Activated CD4-positive, alpha-beta memory T cell treated with anti-CD3 and anti-CD28 coated beads, Interleukin-2, amount 10 ng/mL, durations not matched to agents 7 days and 5 days (primary cell): ENCODE data around the gene CFAP91. TPM values are rescaled to one million over a fixed set of nuclear protein-coding genes. Genes with fewer than 3 reads are reported as not detected.

ENCODE experiments used
- CTCF ChIA-PET: fragments of 350-600 bp; sonication (Branson Sonifier 250); formaldehyde crosslinking; loops from one replicate; lab custom pipeline; 2021; ENCODE audit warnings: antibody characterized with exemption, inconsistent platforms; lab: Charles Lee
- POLR2A ChIA-PET: fragments of 350-600 bp; sonication (Branson Sonifier 250); formaldehyde crosslinking; loops from one replicate; lab custom pipeline; 2021; ENCODE audit warnings: antibody characterized with exemption; lab: Charles Lee
- DNase-seq: peaks from one replicate; pipeline ENCODE4 v3.0.0-alpha.2; 2020
- H3K27ac Mint-ChIP-seq: one replicate; pipeline ENCODE4 v1.8.0; 2021; ENCODE audit warnings: mild to moderate bottlenecking, mixed read lengths
- H3K27me3 Mint-ChIP-seq: one replicate; pipeline ENCODE4 v1.8.0; 2021; ENCODE audit warnings: mixed read lengths
- H3K36me3 Mint-ChIP-seq: one replicate; pipeline ENCODE4 v1.8.0; 2021; ENCODE audit warnings: low read depth, mixed read lengths
- H3K4me1 Mint-ChIP-seq: one replicate; pipeline ENCODE4 v1.8.0; 2021; ENCODE audit warnings: mixed read lengths
- H3K4me3 Mint-ChIP-seq: one replicate; pipeline ENCODE4 v1.8.0; 2021; ENCODE audit warnings: mild to moderate bottlenecking, mixed read lengths
- H3K9me3 Mint-ChIP-seq: one replicate; pipeline ENCODE4 v1.8.0; 2021; ENCODE audit warnings: mixed read lengths
- total RNA-seq, 2 experiments: library from RNA; stranded (reverse); gene quantifications; one replicate each; pipeline ENCODE4 v1.2.3, GENCODE V29; 2021

CFAP91 gene
- not detected for total RNA-seq

DNA sequence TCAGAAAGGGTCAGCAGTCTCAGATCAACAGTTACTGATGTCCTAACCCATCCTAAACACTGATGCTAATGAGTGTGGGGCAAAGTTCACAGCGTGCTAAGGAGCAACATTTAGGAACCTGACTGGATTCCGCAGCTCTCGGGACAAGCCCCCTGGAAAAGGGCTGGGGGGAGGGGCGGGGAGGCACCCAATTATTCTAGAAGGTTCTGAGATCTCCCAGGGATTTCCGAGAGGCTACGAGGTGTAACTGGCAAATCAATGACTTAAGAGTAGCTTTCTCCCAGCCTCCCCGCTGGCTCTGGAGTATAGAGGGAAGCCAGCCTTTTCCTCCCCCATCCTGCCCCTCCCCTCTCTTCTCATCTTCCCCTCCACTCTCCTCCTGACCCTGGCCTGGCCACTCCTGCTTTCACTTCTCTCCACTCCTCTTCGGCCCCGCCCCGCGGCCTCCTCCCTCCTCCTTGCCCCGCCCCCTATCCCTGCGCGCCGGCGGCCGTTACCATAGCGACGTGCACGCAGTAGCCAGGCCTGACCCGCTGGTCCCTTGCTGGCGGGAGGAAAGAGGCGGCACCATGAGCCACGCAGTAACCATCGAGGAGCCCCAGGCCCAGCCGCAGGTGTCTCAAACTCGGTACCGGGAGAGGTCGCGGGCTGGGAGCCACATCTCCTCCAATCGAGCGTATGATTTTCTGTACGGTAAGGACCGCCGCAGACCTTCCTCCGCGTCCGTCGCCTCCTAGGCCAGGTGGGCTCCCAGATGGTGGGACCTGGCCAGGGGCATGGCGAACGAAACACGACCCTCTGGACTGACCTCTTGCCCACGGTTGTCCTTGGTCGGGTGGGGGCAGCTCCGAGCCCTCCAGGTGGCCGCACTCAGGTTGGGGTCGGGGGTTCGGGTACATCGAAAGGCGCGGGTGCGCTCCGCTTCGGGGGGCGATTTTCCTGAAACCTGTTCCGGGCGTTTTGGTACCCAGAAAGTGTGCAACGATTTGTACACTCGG, at the start of gene CFAP91:
Gene CFAP91 (plus strand): TSS at position 493 of the 998 bp plus-strand sequence. CDS start 77 bp downstream, at position 570.
- POLR2A ChIA-PET, result no interaction called here
- peak; percentile 87 for DNase-seq
- Mint-ChIP-seq H3K9me3 (peaks cover 4% of the 10 kb centered on the region), H3K4me1 (peaks cover 37% of the 10 kb centered on the region), H3K27me3 (peaks cover 16% of the 10 kb centered on the region), H3K27ac (no peak within 1 kb of the TSS), H3K36me3 (peaks cover 6% of the 10 kb centered on the region), H3K4me3 (peak within 1 kb of the TSS; percentile 66)
- CTCF ChIA-PET, result no interaction called here

DNA sequence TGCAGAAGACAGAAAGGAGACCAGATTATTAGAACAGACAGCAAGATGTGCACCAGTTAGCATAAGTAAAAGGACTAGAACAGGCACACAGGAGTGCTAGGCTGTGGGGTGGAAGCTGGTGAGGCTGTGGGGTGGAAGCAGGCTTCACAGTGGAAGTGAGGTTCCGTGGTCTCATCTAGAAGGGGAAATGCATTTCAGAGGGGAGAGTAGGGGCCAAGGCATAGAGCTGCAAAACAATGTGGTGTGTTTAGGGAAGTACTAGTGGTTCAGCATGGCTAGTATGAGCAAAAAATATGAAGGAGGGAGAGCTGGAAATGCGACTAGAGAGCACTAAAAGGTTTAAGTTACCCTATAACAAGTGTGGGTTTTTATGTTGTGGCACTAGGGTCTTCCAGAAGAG, 48.9 kb upstream of the CFAP91 start:
- Mint-ChIP-seq H3K36me3 (peaks cover 7% of the 10 kb centered on the region), H3K9me3 (no peaks in the 10 kb centered on the region), H3K4me3 (no peak overlapping the region), H3K27ac (no peak overlapping the region), H3K4me1 (peaks cover 14% of the 10 kb centered on the region), H3K27me3 (no peaks in the 10 kb centered on the region)
- CTCF ChIA-PET, result no interaction called here
- POLR2A ChIA-PET, result interaction anchor here (0.8 kb wide), 1 partner anchor 10 kb away, joined by 3 read pairs; no protein-coding TSS in a partner anchor
- no peak for DNase-seq

DNA sequence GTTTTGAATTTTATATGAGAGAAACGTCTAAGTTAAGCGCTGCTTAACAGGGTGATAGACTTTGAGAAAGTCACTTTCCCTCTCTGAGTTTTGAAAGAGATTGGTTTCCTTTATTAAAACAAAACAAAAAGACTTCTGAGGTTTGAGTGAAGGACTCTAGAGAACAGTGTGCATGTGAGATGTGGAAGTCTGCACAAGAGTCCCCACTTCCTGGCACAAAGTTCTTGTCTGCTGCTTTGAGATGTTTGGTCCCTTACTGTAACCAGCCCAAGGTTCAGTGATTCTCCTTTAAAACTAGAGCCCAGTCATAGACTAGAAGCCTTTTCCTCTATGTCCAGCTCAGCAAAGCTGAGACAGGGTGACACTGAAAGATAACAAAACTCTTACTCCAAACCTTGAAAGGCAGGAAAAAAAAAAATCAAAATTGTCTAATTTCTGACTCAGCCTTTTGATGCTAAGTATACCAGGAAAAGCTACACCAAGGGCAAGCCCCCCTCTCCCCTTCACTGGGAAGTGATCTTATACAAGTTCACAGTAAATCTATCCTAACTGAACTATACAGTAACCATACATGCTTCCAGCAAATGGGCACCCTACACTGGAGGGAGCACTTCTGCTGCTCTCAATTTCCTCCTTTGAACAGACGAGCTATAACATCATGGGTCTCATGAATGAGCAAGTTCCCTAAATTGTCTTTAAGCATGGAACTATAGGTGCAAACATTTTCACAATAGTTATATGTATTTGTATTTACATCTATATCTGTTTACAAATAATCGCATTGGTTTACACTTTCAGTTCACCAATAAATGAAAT, 44.7 kb upstream of the CFAP91 start:
- peaks cover 12% of the 10 kb centered on the region for H3K4me1 Mint-ChIP-seq
- H3K27me3 Mint-ChIP-seq, result no peaks in the 10 kb centered on the region
- H3K27ac Mint-ChIP-seq, result no peak overlapping the region
- peaks cover 7% of the 10 kb centered on the region for H3K36me3 Mint-ChIP-seq
- ChIA-PET CTCF (interaction anchor here (0.7 to 1.7 kb wide), 3 partner anchors 17 to 417 kb away, joined by 3 to 4 read pairs (median 3); no protein-coding TSS in a partner anchor), POLR2A (interaction anchor here (0.8 kb wide), 1 partner anchor 160 kb away, joined by 3 read pairs; the partner anchor contains the start of gene TIMMDC1)
- H3K4me3 Mint-ChIP-seq, result no peak overlapping the region
- H3K9me3 Mint-ChIP-seq, result no peaks in the 10 kb centered on the region
- no peak for DNase-seq

DNA sequence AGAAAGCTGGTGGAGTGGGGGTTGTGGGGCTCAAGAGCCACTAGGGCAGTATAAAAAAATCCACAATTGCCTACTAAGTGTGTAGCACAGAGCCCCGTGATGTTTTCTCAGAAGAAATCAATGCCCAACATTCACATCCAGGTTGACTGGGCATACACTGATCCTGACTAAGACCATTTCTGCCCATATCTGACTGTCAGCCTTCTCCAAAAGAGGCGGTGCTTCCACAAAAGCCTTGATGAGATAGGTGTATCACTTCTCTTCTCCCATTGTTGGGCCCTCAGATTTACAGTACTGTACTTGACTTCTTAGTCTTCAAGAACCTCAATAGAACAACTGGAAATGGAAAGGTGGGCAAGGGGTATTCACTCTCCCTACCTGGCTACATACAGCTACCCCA, 43.8 kb upstream of the CFAP91 start:
- Mint-ChIP-seq H3K27ac (no peak overlapping the region), H3K36me3 (peaks cover 5% of the 10 kb centered on the region), H3K27me3 (no peaks in the 10 kb centered on the region), H3K4me3 (no peak overlapping the region), H3K9me3 (no peaks in the 10 kb centered on the region), H3K4me1 (peaks cover 12% of the 10 kb centered on the region)
- DNase-seq, result no peak
- ChIA-PET CTCF (interaction anchor here (1.7 kb wide), 1 partner anchor 60 kb away, joined by 4 read pairs; no protein-coding TSS in a partner anchor), POLR2A (interaction anchor here (0.8 kb wide), 1 partner anchor 160 kb away, joined by 3 read pairs; the partner anchor contains the start of gene TIMMDC1)

DNA sequence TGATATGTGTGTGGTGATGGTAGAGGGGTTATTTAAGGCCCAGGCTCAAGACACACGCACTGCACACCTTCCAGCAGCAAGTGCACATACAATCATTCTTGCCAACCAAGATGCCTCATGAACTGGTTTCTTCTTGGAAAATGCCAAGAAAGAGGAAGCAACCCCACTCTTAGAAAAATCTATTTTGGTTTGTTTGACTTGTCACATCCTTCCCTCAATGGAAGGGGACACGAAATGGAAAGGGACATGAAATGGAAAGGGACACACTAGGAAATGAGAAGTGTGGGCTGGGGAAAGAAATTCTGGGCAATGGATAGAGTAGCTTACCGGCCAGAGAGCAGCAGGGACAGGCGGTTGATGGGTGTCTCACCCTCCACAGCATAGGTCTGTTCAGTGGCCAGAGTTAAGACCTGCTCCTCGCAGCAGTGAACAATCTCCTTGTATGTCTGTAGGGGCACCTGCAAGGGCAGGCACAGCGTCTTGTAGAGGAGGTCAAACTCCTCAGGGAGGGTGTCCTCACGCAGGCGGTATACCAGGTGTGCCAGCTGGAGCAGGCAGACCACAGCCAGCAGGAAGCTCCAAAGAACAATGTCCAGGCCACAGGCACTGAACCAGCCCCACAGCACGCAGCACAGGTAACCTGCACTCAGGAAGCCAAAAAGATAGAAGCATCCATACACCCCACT, 43.1 kb upstream of the CFAP91 start:
- Mint-ChIP-seq H3K4me1 (peaks cover 15% of the 10 kb centered on the region), H3K9me3 (no peaks in the 10 kb centered on the region), H3K27ac (no peak overlapping the region), H3K4me3 (no peak overlapping the region), H3K36me3 (peaks cover 4% of the 10 kb centered on the region), H3K27me3 (no peaks in the 10 kb centered on the region)
- ChIA-PET POLR2A (interaction anchor here (1.7 kb wide), 1 partner anchor 17 kb away, joined by 4 read pairs; no protein-coding TSS in a partner anchor), CTCF (no interaction called here)
- no peak for DNase-seq

DNA sequence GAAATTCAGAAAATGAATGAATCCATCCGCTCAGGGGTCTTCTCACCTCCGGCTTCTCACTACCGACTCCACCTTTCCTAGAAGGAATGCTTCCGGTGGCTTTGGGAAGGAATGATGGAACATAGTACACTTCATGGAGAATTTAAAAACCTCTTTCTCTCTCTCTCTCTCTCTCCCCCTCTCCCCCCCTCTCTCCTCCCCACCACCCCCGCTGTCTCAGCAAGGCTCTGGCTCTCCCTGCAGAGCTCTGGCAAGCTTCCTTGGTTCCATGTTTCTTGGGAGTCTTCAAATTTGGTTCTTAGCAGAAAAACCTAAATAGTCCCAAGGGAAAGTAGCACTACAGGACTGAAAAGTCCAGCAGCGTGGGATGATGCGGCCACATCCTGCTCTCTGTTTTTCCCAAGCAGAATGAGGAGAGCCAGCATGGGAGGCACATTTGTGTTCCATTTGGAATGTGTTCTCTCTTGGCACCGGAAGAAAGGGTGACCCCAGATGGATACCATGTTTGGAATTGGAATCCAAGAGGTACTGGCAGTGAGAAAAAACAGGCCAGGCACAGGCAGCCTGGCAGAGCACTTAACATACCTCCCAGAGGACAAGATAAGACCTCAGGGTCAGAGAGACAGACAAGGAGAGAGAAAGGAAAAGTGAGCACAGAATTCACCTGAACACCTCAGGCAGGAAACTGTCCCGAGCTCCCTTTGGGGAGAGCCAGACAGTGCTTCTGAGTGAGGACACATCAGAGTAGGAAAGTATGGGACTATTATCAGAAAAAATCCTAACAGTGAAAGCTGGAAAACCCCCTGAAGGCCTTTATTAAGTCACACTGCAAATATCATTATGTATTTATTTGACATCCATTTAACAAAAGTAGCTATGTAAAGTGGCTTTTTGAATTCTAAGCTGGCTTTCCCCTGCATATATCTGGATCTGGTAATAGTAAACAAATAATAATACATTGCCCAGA, 42.1 kb upstream of the CFAP91 start, which contains the start of gene POPDC2:
Gene POPDC2 (minus strand): TSS at position 116 of the 967 bp plus-strand sequence. CDS start 166 bp downstream, outside the sequence.
- CTCF ChIA-PET, result interaction anchor here (0.6 to 2.1 kb wide), 2 partner anchors 60 to 260 kb away, joined by 4 to 5 read pairs; no protein-coding TSS in a partner anchor
- H3K27ac Mint-ChIP-seq, result no peak within 1 kb of the TSS

DNA sequence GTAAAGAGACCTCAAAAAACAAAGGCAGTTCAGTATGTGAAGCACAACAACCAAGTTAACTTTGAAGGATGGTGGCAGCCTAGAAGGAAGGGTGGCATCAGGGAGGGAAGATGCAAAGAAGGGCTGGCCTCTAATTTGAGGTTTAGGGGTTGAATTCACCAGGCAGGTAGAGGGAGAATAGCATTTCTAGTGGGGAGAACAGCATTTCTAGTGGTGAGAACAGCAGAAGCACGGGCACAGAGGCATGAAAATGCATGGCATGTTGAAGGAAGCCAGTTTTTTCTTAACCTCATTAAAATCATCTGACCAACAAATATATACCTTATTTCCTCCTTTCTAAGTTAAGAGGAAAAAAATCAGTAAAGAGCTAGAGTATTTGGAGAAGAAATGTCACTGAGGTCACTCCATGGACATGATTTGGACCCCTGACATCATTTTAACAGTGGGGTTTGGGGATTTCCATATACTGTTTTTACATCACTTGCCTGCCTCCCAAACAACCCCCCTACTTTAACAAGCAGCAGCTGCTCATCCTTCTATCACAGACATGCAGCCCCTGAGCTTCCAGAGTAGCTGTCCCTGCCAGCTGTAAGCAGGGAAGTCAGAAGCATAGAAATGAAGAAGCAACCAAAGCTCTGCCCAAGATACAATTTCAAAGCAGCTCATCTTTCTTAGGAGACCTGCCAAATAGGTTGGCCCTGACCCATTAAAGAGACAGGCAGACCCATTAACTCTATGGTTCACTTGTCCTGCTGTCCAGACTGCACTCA, 40.0 kb upstream of the CFAP91 start:
- ChIA-PET CTCF (interaction anchor here (1.8 to 2.1 kb wide), 2 partner anchors 10 to 62 kb away, joined by 4 to 5 read pairs; no protein-coding TSS in a partner anchor), POLR2A (interaction anchor here (1.1 to 3.8 kb wide), 4 partner anchors 9 to 104 kb away, joined by 3 to 19 read pairs (median 6); partner anchors contain the start of genes CD80 and COX17)
- Mint-ChIP-seq H3K27me3 (no peaks in the 10 kb centered on the region), H3K9me3 (no peaks in the 10 kb centered on the region), H3K4me1 (peaks cover 18% of the 10 kb centered on the region), H3K36me3 (peaks cover 22% of the 10 kb centered on the region), H3K27ac (no peak overlapping the region), H3K4me3 (no peak overlapping the region)
- no peak for DNase-seq

More for the DNA sequence above, 42.1 kb upstream of the CFAP91 start, which contains the start of gene POPDC2:
- no peak within 1 kb of the TSS for H3K4me3 Mint-ChIP-seq
- no peak for DNase-seq
- peaks cover 18% of the 10 kb centered on the region for H3K4me1 Mint-ChIP-seq
- H3K9me3 Mint-ChIP-seq, result no peaks in the 10 kb centered on the region
- peaks cover 5% of the 10 kb centered on the region for H3K36me3 Mint-ChIP-seq
- POLR2A ChIA-PET, result interaction anchor here (1.0 to 1.7 kb wide), 2 partner anchors 14 to 18 kb away, joined by 4 read pairs; no protein-coding TSS in a partner anchor
- H3K27me3 Mint-ChIP-seq, result no peaks in the 10 kb centered on the region

DNA sequence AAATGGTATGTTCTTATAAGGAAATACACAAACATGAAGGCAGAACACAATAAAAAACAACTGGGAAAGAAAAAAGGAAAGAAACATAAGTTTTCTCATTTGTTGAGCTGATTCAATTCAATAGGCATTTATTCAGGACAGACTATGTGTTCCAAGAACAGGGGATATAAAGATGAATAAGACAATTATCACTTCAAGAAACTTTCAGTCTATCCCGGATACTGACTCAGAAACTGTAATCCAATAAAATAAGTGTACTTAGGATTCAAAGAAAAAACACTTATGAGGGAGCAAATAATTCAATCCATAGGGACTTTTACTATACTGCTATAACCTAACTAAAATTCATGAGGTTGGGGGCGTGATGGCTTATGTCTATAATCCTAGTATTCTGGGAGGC, 38.9 kb upstream of the CFAP91 start:
- ChIA-PET POLR2A (interaction anchor here (1.1 to 3.8 kb wide), 4 partner anchors 9 to 105 kb away, joined by 3 to 19 read pairs (median 6); partner anchors contain the start of genes CD80 and COX17), CTCF (interaction anchor here (1.8 kb wide), 1 partner anchor 9 kb away, joined by 4 read pairs; no protein-coding TSS in a partner anchor)
- H3K9me3 Mint-ChIP-seq, result no peaks in the 10 kb centered on the region
- peaks cover 23% of the 10 kb centered on the region for H3K36me3 Mint-ChIP-seq
- no peaks in the 10 kb centered on the region for H3K27me3 Mint-ChIP-seq
- H3K4me1 Mint-ChIP-seq, result peaks cover 11% of the 10 kb centered on the region
- H3K27ac Mint-ChIP-seq, result no peak overlapping the region
- DNase-seq, result no peak
- H3K4me3 Mint-ChIP-seq, result no peak overlapping the region

DNA sequence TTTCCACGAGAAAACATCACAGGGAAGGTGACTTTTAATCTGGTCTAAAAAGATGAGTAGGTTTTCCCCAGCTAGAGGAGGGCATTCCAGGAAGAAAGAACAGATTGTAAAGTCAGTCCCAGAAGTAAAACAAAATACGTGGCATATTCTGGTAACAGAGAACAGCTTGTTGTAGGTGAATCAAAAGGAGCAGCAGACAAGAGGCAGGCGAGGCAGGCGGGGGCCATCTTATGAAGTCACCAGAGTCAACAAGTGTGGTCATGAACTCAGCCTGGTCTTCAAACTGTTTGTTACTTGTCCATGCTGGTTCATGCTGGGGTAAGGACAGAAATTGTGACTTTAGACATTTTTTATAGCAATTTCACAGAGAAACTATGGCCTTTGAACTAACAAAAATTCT, 38.5 kb upstream of the CFAP91 start:
- no peaks in the 10 kb centered on the region for H3K9me3 Mint-ChIP-seq
- no peaks in the 10 kb centered on the region for H3K27me3 Mint-ChIP-seq
- DNase-seq, result no peak
- H3K36me3 Mint-ChIP-seq, result peaks cover 28% of the 10 kb centered on the region
- ChIA-PET POLR2A (interaction anchor here (1.3 to 3.8 kb wide), 3 partner anchors 11 to 19 kb away, joined by 3 to 19 read pairs (median 3); partner anchors contain the start of gene COX17), CTCF (interaction anchor here (1.8 kb wide), 1 partner anchor 8 kb away, joined by 4 read pairs; no protein-coding TSS in a partner anchor)
- no peak overlapping the region for H3K4me3 Mint-ChIP-seq
- peaks cover 11% of the 10 kb centered on the region for H3K4me1 Mint-ChIP-seq
- H3K27ac Mint-ChIP-seq, result no peak overlapping the region

DNA sequence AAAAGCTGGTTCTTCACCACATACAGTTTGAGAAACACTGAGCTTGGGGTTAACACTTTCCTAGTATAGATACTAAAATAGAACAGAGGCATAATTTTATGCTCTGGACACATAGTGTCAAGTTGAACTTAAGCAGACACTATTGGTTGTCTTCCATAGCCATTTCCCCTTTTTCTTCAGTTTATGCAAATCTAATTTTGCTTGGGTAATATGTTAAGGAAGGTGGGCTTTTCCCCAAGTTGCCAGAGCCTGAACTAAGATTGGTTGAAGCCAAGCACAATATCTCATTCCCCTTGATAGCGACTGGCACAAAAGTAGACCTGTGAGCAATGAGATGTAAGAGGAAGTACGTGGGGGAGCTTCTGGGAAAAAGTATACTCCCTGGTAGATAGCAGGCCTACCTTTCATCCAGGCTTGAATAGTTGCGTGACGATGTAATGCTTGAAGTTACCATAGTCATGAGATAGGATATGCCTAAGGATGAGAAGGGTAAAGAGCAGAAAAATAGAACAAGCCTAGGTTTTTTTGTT, 37.9 kb upstream of the CFAP91 start:
- Mint-ChIP-seq H3K4me1 (peaks cover 12% of the 10 kb centered on the region), H3K4me3 (no peak overlapping the region), H3K27ac (no peak overlapping the region), H3K36me3 (peaks cover 32% of the 10 kb centered on the region), H3K9me3 (no peaks in the 10 kb centered on the region), H3K27me3 (no peaks in the 10 kb centered on the region)
- no peak for DNase-seq
- POLR2A ChIA-PET, result interaction anchor here (1.3 to 3.8 kb wide), 2 partner anchors 12 to 19 kb away, joined by 3 to 19 read pairs; partner anchors contain the start of gene COX17
- CTCF ChIA-PET, result no interaction called here
